Measurements from ENCODE around the gene PDLIM7. TPM values are rescaled to one million over a fixed set of nuclear protein-coding genes. Genes with fewer than 3 reads are reported as not detected.

PDLIM7 gene
- total and polyA plus RNA-seq, 2 of the 4 experiments (the other 2 are of a cell fraction): 70.4 to 534 TPM

- ChIA-PET CTCF (no interaction called here), POLR2A (ENCODE audit: unreplicated experiment) (interaction anchor here (0.6 kb wide), 1 partner anchor 39 kb away, joined by 3 read pairs; no protein-coding TSS in a partner anchor)
- no peaks in the 10 kb centered on the region for H3K4me1 ChIP-seq (ENCODE audit: control insufficient read depth, insufficient read depth, low read length)
- BruUV-seq (replicated peaks): no TSS peak
- no peak overlapping the region for H2AFZ ChIP-seq (replicated peaks; ENCODE audit: low read length, poor library complexity)
- H2AK9ac ChIP-seq (replicated peaks; ENCODE audit: low read depth, low read length, poor library complexity): no peak overlapping the region
- no peak overlapping the region for H3K4ac ChIP-seq (ENCODE audit: low read depth, low read length)
- no peak overlapping the region for H3K23ac ChIP-seq (ENCODE audit: low read depth, low read length)
- no peak overlapping the region for H3K9ac ChIP-seq (ENCODE audit: low read depth, low read length)
- H3K14ac ChIP-seq (replicated peaks; ENCODE audit: low read depth, low read length): no peak overlapping the region
- H4K91ac ChIP-seq (ENCODE audit: insufficient read depth, low read depth, low read length): no peak overlapping the region
- H2BK20ac ChIP-seq (ENCODE audit: low read depth, low read length): no peak overlapping the region; the same call in 1 of the 2 replicates
- H3K4me3 ChIP-seq (ENCODE audit: insufficient read depth, low read depth, low read length): no peak overlapping the region
- H2BK15ac ChIP-seq (ENCODE audit: low read depth, low read length): no peak overlapping the region
- in situ Hi-C loops (cut with MboI; ENCODE audit: low sequenced_read_pairs) (no loop called here), intact Hi-C loops (cut with micrococcal nuclease) (no loop called here), dilution Hi-C loops (cut with HindIII; ENCODE audit: low sequenced_read_pairs, unreplicated experiment) (no loop called here)
- WGBS, 2 experiments (ENCODE audit: extremely low coverage in 2 of 2, insufficient read length in 1 of 2): 50% methylated on average over 1 of the region's 3 CpGs; no CpG with 5 or more reads in 1 of the 2 experiments
- peaks cover 19% of the 10 kb centered on the region for H4K20me1 ChIP-seq (ENCODE audit: insufficient read depth, low read length)
- H3K27ac ChIP-seq (ENCODE audit: insufficient read depth, low read length): no peak overlapping the region
- TF ChIP-seq MXI1 (IDR thresholded peaks at IDR 0.05; ENCODE audit: borderline replicate concordance, low read depth, low read length) (no peak), USF2 (IDR thresholded peaks at IDR 0.05; ENCODE audit: low read depth, low read length) (no peak), CHD1 (IDR thresholded peaks at IDR 0.05; ENCODE audit: low read depth, low read length) (no peak), CTCF (conservative IDR thresholded peaks at IDR 0.05; ENCODE audit: low read depth, low read length) (no peak), POLR2A (IDR thresholded peaks at IDR 0.05; ENCODE audit: low read depth, low read length) (no peak), RAD21 (IDR thresholded peaks at IDR 0.05; ENCODE audit: low read length) (no peak), FOS (IDR thresholded peaks at IDR 0.05; ENCODE audit: low read depth, low read length) (no peak), ELK1 (IDR thresholded peaks at IDR 0.05; ENCODE audit: borderline replicate concordance, low read depth, low read length) (no peak), BHLHE40 (IDR thresholded peaks at IDR 0.05; ENCODE audit: low read depth, low read length) (no peak), SMC3 (IDR thresholded peaks at IDR 0.05; ENCODE audit: low read depth, low read length) (no peak), RCOR1 (IDR thresholded peaks at IDR 0.05; ENCODE audit: insufficient replicate concordance, low read length) (no peak), RFX5 (IDR thresholded peaks at IDR 0.05; ENCODE audit: low read depth, low read length) (no peak), NFE2L2 (IDR thresholded peaks at IDR 0.05; ENCODE audit: low read depth, low read length) (no peak), CEBPB (IDR thresholded peaks at IDR 0.05; ENCODE audit: low read depth, low read length) (no peak), MAFK (IDR thresholded peaks at IDR 0.05; ENCODE audit: low read depth, low read length) (no peak), MAZ (IDR thresholded peaks at IDR 0.05; ENCODE audit: borderline replicate concordance, low read depth, low read length) (no peak)
- no peaks in the 10 kb centered on the region for H3K27me3 ChIP-seq (ENCODE audit: control insufficient read depth, insufficient read depth, low read length)
- H4K5ac ChIP-seq (ENCODE audit: low read depth, low read length): no peak overlapping the region
- peaks cover 46 to 79% of the 10 kb centered on the region in 2 experiments for H3K79me1 ChIP-seq (ENCODE audit: low read depth in 1 of 2, low read length in 2 of 2)
- no peak overlapping the region for H3K18ac ChIP-seq (ENCODE audit: low read depth, low read length)
- no peak overlapping the region for H2BK5ac ChIP-seq (ENCODE audit: low read depth, low read length, poor library complexity, severe bottlenecking)
- peaks cover 85% of the 10 kb centered on the region for H3K36me3 ChIP-seq (ENCODE audit: control insufficient read depth, insufficient read depth, low read length)
- H2BK120ac ChIP-seq (ENCODE audit: low read depth, low read length): no peak overlapping the region
- ATAC-seq (ENCODE audit: low read depth) (peak; percentile 44; the same call in 1 of the 2 replicates), DNase-seq (no peak)
- H3K56ac ChIP-seq (ENCODE audit: extremely low read depth, insufficient read depth, low read length): no peak overlapping the region
- no peaks in the 10 kb centered on the region for H3K9me3 ChIP-seq (ENCODE audit: control insufficient read depth, insufficient read depth, low read length)
- no peak overlapping the region for H4K8ac ChIP-seq (ENCODE audit: low read depth in 2 of 2, low read length in 2 of 2)
- H3K9me1 ChIP-seq (ENCODE audit: insufficient read depth, low read length): peaks cover 9% of the 10 kb centered on the region; the same call in 1 of the 2 replicates
- no peak overlapping the region for H2AK5ac ChIP-seq (ENCODE audit: low read depth, low read length)
- H3K4me2 ChIP-seq (ENCODE audit: low read depth, low read length): no peak overlapping the region
Measured at GRCh38 chr5:177530638-177531037, 33.2 kb upstream of the PDLIM7 start.

All from IMR-90 (cell line).